GM12801 (cell line): ENCODE data around the gene NAT8L.

Experiments used
- TF ChIP-seq, protein P1 (sequence below): IDR thresholded peaks from one replicate; pipeline ENCODE4 v1.5.1; 2011; ENCODE audit warnings: control low read depth; ENCODE audit not compliant: insufficient read length; ENCODE audit errors: extremely low read depth

Gene NAT8L

DNA sequence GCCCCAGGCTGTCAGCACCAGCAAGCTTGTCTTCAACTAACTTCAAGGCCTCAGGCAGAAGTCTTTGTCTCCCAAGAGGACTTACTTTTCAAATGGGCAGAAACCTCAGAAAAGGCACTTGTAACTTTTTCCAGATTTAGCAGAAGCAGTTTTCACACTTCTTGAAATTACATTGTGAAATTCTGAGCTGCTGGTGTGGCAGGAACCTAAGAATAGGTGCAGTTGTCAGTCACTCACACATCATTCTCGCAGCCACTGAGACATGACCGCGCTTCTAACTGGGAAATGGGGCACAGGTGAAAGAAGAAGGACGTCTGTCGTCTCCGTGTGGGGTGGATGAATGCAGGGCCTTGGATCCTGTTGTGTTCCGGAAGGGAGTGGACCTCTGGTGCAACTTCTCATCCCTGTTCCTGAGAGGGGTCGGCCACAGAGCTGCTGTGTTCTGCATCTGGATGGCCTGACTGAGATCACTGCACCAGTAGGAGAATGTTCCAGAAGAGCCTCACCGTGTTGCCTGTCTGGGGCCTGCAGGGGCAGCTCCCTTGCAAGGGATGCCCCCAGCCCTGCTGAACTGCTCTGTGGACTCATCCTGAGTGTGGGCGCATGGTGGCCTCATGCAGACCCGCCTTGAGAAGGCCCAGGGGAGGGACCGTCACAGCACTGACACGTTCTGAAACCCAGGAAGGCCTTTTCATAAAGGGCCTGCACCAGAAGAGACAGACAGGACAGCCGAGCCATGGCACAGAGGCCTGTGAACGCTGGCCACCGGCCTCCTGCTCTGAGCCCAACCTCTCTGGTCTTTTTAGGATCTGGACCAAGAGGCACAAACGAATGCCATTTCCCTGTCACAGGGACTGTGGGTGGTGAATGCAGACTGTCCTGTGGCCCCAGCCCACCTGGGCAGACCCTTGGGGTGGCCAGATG lies 18.7 kb downstream of the NAT8L start:
- TF ChIP-seq, protein P1, sequence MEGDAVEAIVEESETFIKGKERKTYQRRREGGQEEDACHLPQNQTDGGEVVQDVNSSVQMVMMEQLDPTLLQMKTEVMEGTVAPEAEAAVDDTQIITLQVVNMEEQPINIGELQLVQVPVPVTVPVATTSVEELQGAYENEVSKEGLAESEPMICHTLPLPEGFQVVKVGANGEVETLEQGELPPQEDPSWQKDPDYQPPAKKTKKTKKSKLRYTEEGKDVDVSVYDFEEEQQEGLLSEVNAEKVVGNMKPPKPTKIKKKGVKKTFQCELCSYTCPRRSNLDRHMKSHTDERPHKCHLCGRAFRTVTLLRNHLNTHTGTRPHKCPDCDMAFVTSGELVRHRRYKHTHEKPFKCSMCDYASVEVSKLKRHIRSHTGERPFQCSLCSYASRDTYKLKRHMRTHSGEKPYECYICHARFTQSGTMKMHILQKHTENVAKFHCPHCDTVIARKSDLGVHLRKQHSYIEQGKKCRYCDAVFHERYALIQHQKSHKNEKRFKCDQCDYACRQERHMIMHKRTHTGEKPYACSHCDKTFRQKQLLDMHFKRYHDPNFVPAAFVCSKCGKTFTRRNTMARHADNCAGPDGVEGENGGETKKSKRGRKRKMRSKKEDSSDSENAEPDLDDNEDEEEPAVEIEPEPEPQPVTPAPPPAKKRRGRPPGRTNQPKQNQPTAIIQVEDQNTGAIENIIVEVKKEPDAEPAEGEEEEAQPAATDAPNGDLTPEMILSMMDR: no peak

DNA sequence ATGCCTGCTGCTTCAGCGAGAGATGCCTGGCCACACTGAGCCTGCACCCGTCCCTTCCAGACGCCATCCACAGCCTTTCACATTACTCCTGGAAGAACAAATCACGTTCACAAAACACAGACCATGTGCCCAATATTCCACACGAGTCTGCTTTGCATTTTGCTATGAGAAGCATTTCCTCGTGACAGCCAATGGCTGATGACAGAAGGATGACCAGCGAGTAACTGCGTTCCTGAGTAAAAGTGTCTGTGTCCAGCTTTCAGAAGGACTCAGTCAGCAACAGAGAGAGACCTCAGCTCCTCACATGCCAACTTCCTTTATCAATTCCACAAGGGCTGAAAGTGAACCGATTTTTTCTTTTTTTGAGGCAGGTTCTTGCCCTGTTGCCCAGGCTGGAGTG lies 19.5 kb downstream of the NAT8L start:
- TF ChIP-seq, protein P1: no peak

DNA sequence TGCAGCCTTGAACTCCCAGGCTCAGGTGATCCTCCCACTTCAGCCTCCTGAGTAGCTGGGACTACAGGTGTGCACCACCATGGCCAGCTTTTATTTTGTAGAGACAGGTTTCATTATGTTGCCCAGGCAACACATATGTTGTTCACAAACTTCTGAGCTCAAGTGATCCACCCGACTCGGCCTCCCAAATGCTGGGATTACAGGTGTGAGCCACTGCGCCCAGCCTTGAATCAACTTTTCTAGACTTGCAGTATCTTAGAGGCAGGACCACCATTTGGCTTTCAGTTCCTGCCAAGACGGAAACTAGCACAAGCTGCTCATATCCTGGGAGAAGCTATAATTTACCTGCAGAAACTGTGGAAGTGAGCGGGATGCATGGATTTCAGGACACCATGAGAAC lies 19.9 kb downstream of the NAT8L start:
- TF ChIP-seq, protein P1: no peak

DNA sequence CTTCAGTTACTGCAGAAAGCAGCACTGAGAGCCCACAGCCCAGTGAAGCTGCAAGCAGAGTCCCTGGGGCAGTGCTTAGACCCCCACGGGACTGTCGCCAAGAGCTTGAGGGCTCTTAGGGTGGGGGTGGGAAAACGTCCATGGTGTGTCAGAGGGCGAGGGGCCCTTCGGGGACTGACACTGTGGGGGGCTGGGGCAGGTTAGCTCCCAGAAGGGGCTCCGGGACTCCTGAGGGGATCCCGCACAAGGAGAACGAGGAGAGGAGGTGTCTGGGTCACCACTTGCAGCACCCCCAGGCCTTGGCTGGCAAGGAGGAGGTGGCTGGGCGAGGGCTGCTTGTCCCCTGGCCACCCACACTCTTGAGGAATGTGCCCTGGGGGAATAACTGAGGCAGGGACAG lies 20.8 kb downstream of the NAT8L start:
- TF ChIP-seq, protein P1: no peak

DNA sequence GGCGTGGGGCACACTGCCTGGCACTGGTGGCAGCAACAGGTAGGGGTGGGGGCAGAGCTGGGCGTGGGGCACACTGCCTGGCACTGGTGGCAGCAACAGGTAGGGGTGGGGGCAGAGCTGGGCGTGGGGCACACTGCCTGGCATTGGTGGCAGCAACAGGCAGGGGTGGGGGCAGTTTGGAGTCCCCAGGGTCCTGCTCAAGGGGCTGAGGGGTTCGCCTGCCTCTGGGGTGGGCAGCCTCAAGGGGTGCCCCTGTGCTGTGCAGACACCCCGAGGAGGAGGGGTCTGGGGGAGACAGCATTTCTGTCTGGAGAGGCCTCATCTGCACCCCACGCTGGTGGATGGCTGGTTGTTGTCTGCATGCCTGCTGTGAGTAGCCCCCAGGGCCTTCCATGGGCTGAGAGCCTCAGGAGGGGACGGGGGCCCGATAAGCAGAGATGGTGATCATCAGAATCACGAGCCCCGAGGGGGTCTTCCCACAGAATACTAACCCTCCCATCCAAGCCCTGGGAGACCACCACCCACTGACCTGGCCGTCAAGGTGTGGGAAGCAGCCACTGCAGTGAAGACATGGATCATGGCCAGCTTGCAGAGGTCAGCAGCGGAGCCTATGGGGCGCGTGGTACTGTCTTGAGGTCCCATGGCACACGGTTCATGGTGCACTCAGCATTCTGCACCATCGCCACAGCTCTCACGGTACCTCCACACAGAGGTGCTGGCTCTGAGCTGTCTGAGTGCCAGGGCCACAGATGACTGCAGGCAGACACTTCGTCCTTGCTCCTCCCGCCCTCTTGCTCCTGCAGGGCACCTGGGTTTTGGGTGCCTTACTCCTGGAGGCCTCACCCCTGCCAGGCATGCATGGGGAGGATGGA lies 21.5 kb downstream of the NAT8L start:
- TF ChIP-seq, protein P1: no peak

DNA sequence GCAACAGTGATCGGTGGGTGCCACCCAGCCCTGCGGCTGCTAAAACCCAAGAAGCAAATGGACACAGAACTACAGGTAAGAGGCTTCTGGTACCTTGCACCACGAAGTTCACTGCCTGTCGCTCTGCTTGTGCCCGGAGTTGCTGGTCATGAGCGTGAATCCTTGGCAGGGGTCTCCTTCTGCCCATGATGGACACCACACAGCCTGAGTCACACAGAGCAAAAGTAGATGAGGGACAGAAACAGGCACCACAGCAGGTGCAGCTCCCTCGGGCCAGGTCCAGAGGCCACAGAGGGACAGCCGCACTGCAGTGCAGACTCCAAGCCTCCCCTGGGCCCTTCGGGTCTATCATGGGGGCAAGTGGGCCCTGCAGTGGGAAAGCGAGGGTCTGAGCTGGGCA lies 22.4 kb downstream of the NAT8L start:
- TF ChIP-seq, protein P1: no peak

DNA sequence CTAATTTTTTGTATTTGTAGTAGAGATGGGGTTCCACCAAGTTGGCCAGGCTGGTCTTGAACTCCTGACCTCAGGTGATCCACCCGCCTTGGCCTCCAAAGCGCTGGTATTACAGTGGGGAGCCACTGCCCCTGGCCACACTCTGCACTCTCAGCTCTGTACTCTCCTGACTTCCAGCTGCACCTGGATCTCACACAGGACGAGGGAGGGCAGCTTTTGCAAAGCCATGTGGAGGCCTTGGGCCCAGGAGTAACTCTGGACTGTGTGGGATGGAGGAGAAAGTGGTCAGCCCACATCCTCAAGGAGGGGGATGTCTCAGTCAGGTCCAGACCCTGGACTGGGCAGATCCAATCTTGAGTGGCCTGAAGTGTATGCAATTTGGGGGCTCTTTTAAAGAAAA lies 23.0 kb downstream of the NAT8L start:
- TF ChIP-seq, protein P1: no peak
